Activated naive CD4-positive, alpha-beta T cell treated with anti-CD3 and anti-CD28 coated beads for 36 hours (primary cell): Measurements from ENCODE around the gene MINDY4B. TPM values are rescaled to one million over a fixed set of nuclear protein-coding genes. Genes with fewer than 3 reads are reported as not detected.

ENCODE experiments used
- CTCF ChIA-PET: fragments of 350-600 bp; sonication (Branson Sonifier 250); formaldehyde crosslinking; loops from one replicate; lab custom pipeline; 2021; ENCODE audit warnings: antibody characterized with exemption; lab: Charles Lee
- DNase-seq: peaks from one replicate; pipeline ENCODE4 v3.0.0-alpha.2; 2020
- H3K27ac Mint-ChIP-seq: one replicate; pipeline ENCODE4 v1.8.0; 2021; ENCODE audit warnings: mild to moderate bottlenecking, mixed read lengths
- H3K27me3 Mint-ChIP-seq: one replicate; pipeline ENCODE4 v1.8.0; 2021; ENCODE audit warnings: low read depth, mixed read lengths
- H3K36me3 Mint-ChIP-seq: one replicate; pipeline ENCODE4 v1.8.0; 2021; ENCODE audit warnings: low read depth, mixed read lengths
- H3K4me1 Mint-ChIP-seq: one replicate; pipeline ENCODE4 v1.8.0; 2021; ENCODE audit warnings: low read depth, mixed read lengths
- H3K4me3 Mint-ChIP-seq: one replicate; pipeline ENCODE4 v1.8.0; 2021; ENCODE audit warnings: mild to moderate bottlenecking, moderate library complexity, mixed read lengths
- H3K9me3 Mint-ChIP-seq: one replicate; pipeline ENCODE4 v1.8.0; 2021; ENCODE audit warnings: mixed read lengths
- intact Hi-C: fragments of 100-400 bp; cut with micrococcal nuclease; formaldehyde crosslinking; loops from one replicate; pipeline ENCODE4 v1.15.1; 2023
- total RNA-seq, 2 experiments: library from RNA; stranded (reverse); gene quantifications; one replicate each; pipeline ENCODE4 v1.2.3, GENCODE V29; 2021

Gene MINDY4B
- total RNA-seq, 2 experiments from 2014 or later: not detected

GRCh38 chr3:150840802-150841515 lies 64.3 kb downstream of the MINDY4B start:
- intact Hi-C loops: no loop called here
- H3K36me3 Mint-ChIP-seq: no peaks in the 10 kb centered on the region
- DNase-seq: no peak
- H3K9me3 Mint-ChIP-seq: no peaks in the 10 kb centered on the region
- H3K27ac Mint-ChIP-seq: no peak overlapping the region
- CTCF ChIA-PET: interaction anchor here (0.6 to 1.9 kb wide), 3 partner anchors 24 to 125 kb away, joined by 6 to 8 read pairs (median 7); no protein-coding TSS in a partner anchor
- peaks cover 9% of the 10 kb centered on the region for H3K27me3 Mint-ChIP-seq
- no peaks in the 10 kb centered on the region for H3K4me1 Mint-ChIP-seq
- no peak overlapping the region for H3K4me3 Mint-ChIP-seq

GRCh38 chr3:150830745-150831144 lies 74.5 kb downstream of the MINDY4B start:
- Mint-ChIP-seq H3K4me3 (no peak overlapping the region), H3K27ac (no peak overlapping the region), H3K27me3 (peaks cover 4% of the 10 kb centered on the region), H3K4me1 (no peaks in the 10 kb centered on the region), H3K9me3 (no peaks in the 10 kb centered on the region), H3K36me3 (no peaks in the 10 kb centered on the region)
- DNase-seq: no peak
- intact Hi-C loops: loop anchor here (1.0 kb wide), 1 partner anchor 109 kb away; no protein-coding TSS in a partner anchor
- CTCF ChIA-PET: interaction anchor here (0.6 to 1.3 kb wide), 8 partner anchors 16 to 151 kb away, joined by 3 to 5 read pairs (median 3); partner anchors contain the start of gene SIAH2

GRCh38 chr3:150830094-150830681 lies 75.1 kb downstream of the MINDY4B start:
- CTCF ChIA-PET: interaction anchor here (0.6 to 1.3 kb wide), 5 partner anchors 15 to 69 kb away, joined by 3 to 4 read pairs (median 3); partner anchors contain the start of gene SIAH2
- Mint-ChIP-seq H3K27me3 (peaks cover 4% of the 10 kb centered on the region), H3K27ac (no peak overlapping the region), H3K4me1 (no peaks in the 10 kb centered on the region), H3K36me3 (no peaks in the 10 kb centered on the region), H3K4me3 (no peak overlapping the region), H3K9me3 (no peaks in the 10 kb centered on the region)
- DNase-seq: peak; percentile 14
- intact Hi-C loops: loop anchor here (1.0 kb wide), 1 partner anchor 109 kb away; no protein-coding TSS in a partner anchor

- CTCF ChIA-PET: interaction anchor here (0.6 to 1.9 kb wide), 3 partner anchors 35 to 108 kb away, joined by 3 to 5 read pairs (median 4); no protein-coding TSS in a partner anchor
- H3K36me3 Mint-ChIP-seq: no peaks in the 10 kb centered on the region
- intact Hi-C loops: no loop called here
- no peak for DNase-seq
- H3K27ac Mint-ChIP-seq: no peak overlapping the region
- no peaks in the 10 kb centered on the region for H3K4me1 Mint-ChIP-seq
- peaks cover 4% of the 10 kb centered on the region for H3K27me3 Mint-ChIP-seq
- no peak overlapping the region for H3K4me3 Mint-ChIP-seq
- H3K9me3 Mint-ChIP-seq: no peaks in the 10 kb centered on the region
Observed at GRCh38 chr3:150829408-150829807, 75.8 kb downstream of the MINDY4B start.

- CTCF ChIA-PET: interaction anchor here (1.8 to 1.9 kb wide), 2 partner anchors 36 to 108 kb away, joined by 4 to 5 read pairs; no protein-coding TSS in a partner anchor
Observed at GRCh38 chr3:150828997-150829396, 76.2 kb downstream of the MINDY4B start.

GRCh38 chr3:150828261-150828660 lies 77.0 kb downstream of the MINDY4B start:
- no peak overlapping the region for H3K27ac Mint-ChIP-seq
- H3K4me1 Mint-ChIP-seq: no peaks in the 10 kb centered on the region
- no peak for DNase-seq
- intact Hi-C loops: no loop called here
- no peaks in the 10 kb centered on the region for H3K36me3 Mint-ChIP-seq
- no peaks in the 10 kb centered on the region for H3K9me3 Mint-ChIP-seq
- CTCF ChIA-PET: interaction anchor here (1.8 to 1.9 kb wide), 2 partner anchors 36 to 107 kb away, joined by 4 to 5 read pairs; no protein-coding TSS in a partner anchor
- H3K27me3 Mint-ChIP-seq: peaks cover 8% of the 10 kb centered on the region
- H3K4me3 Mint-ChIP-seq: no peak overlapping the region

More at GRCh38 chr3:150828997-150829396, 76.2 kb downstream of the MINDY4B start:
- H3K9me3 Mint-ChIP-seq: no peaks in the 10 kb centered on the region
- peaks cover 4% of the 10 kb centered on the region for H3K27me3 Mint-ChIP-seq
- H3K4me3 Mint-ChIP-seq: no peak overlapping the region
- no peak for DNase-seq
- H3K4me1 Mint-ChIP-seq: no peaks in the 10 kb centered on the region
- no peak overlapping the region for H3K27ac Mint-ChIP-seq
- no peaks in the 10 kb centered on the region for H3K36me3 Mint-ChIP-seq
- intact Hi-C loops: no loop called here

GRCh38 chr3:150826466-150827282 lies 78.6 kb downstream of the MINDY4B start:
- H3K27ac Mint-ChIP-seq: no peak overlapping the region
- no peaks in the 10 kb centered on the region for H3K36me3 Mint-ChIP-seq
- no peaks in the 10 kb centered on the region for H3K9me3 Mint-ChIP-seq
- no peaks in the 10 kb centered on the region for H3K4me1 Mint-ChIP-seq
- H3K27me3 Mint-ChIP-seq: peaks cover 11% of the 10 kb centered on the region
- intact Hi-C loops: no loop called here
- CTCF ChIA-PET: interaction anchor here (1.2 to 1.8 kb wide), 2 partner anchors 12 to 104 kb away, joined by 3 to 5 read pairs; no protein-coding TSS in a partner anchor
- no peak for DNase-seq
- no peak overlapping the region for H3K4me3 Mint-ChIP-seq

GRCh38 chr3:150825916-150826377 lies 79.3 kb downstream of the MINDY4B start:
- no peaks in the 10 kb centered on the region for H3K9me3 Mint-ChIP-seq
- CTCF ChIA-PET: interaction anchor here (1.5 to 1.8 kb wide), 2 partner anchors 11 to 38 kb away, joined by 5 to 8 read pairs; no protein-coding TSS in a partner anchor
- H3K27me3 Mint-ChIP-seq: peaks cover 11% of the 10 kb centered on the region
- DNase-seq: no peak
- H3K36me3 Mint-ChIP-seq: no peaks in the 10 kb centered on the region
- intact Hi-C loops: no loop called here
- H3K27ac Mint-ChIP-seq: no peak overlapping the region
- no peak overlapping the region for H3K4me3 Mint-ChIP-seq
- H3K4me1 Mint-ChIP-seq: no peaks in the 10 kb centered on the region

- Mint-ChIP-seq H3K9me3 (no peaks in the 10 kb centered on the region), H3K36me3 (no peaks in the 10 kb centered on the region), H3K27ac (no peak overlapping the region), H3K4me3 (no peak overlapping the region), H3K27me3 (peaks cover 11% of the 10 kb centered on the region), H3K4me1 (no peaks in the 10 kb centered on the region)
- intact Hi-C loops: no loop called here
- CTCF ChIA-PET: interaction anchor here (1.5 to 1.8 kb wide), 2 partner anchors 11 to 38 kb away, joined by 5 to 8 read pairs; no protein-coding TSS in a partner anchor
- DNase-seq: no peak
Observed at GRCh38 chr3:150825192-150825915, 79.9 kb downstream of the MINDY4B start.

GRCh38 chr3:150823277-150823676 lies 82.0 kb downstream of the MINDY4B start:
- no peaks in the 10 kb centered on the region for H3K4me1 Mint-ChIP-seq
- DNase-seq: no peak
- CTCF ChIA-PET: no interaction called here
- H3K27ac Mint-ChIP-seq: no peak overlapping the region
- no peak overlapping the region for H3K4me3 Mint-ChIP-seq
- H3K9me3 Mint-ChIP-seq: no peaks in the 10 kb centered on the region
- intact Hi-C loops: no loop called here
- no peaks in the 10 kb centered on the region for H3K36me3 Mint-ChIP-seq
- H3K27me3 Mint-ChIP-seq: peaks cover 11% of the 10 kb centered on the region

GRCh38 chr3:150822636-150823035 lies 82.6 kb downstream of the MINDY4B start:
- Mint-ChIP-seq H3K4me3 (no peak overlapping the region), H3K4me1 (no peaks in the 10 kb centered on the region), H3K9me3 (no peaks in the 10 kb centered on the region), H3K27ac (no peak overlapping the region), H3K36me3 (no peaks in the 10 kb centered on the region), H3K27me3 (peaks cover 8% of the 10 kb centered on the region)
- no peak for DNase-seq
- intact Hi-C loops: no loop called here
- CTCF ChIA-PET: no interaction called here
